Measurements from ENCODE around the gene RPA1.

DNA sequence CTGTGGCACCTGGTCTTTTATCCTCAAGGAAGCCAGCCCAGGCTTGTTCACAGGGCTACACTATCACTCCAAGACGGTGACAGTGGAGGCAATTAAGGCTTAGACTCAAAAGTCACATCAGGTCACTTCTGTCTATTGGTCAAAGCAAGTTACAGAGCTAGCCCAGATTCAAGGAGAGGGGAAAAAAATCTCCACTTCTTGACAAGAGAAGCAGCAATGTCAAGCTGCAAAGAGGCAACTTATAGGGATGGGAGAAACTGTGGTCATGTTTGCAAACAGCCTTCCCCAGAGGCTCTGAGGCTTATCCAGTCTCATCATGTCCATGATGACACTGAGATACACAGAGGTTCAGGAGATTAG is 36.4 kb upstream of the RPA1 start:
- TF ChIP-seq, protein P1, sequence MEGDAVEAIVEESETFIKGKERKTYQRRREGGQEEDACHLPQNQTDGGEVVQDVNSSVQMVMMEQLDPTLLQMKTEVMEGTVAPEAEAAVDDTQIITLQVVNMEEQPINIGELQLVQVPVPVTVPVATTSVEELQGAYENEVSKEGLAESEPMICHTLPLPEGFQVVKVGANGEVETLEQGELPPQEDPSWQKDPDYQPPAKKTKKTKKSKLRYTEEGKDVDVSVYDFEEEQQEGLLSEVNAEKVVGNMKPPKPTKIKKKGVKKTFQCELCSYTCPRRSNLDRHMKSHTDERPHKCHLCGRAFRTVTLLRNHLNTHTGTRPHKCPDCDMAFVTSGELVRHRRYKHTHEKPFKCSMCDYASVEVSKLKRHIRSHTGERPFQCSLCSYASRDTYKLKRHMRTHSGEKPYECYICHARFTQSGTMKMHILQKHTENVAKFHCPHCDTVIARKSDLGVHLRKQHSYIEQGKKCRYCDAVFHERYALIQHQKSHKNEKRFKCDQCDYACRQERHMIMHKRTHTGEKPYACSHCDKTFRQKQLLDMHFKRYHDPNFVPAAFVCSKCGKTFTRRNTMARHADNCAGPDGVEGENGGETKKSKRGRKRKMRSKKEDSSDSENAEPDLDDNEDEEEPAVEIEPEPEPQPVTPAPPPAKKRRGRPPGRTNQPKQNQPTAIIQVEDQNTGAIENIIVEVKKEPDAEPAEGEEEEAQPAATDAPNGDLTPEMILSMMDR (IDR thresholded peaks at IDR 0.05): no peak
- no peak for TF ChIP-seq POLR2A (IDR thresholded peaks at IDR 0.05)

Data from uterus (tissue), 2 donors.